ENCODE measurements around the gene NAV2. TPM values are rescaled to one million over a fixed set of nuclear protein-coding genes. Genes with fewer than 3 reads are reported as not detected.

Gene NAV2
- total RNA-seq, 1 donor from 2014 or later, result 44.8 TPM

DNA sequence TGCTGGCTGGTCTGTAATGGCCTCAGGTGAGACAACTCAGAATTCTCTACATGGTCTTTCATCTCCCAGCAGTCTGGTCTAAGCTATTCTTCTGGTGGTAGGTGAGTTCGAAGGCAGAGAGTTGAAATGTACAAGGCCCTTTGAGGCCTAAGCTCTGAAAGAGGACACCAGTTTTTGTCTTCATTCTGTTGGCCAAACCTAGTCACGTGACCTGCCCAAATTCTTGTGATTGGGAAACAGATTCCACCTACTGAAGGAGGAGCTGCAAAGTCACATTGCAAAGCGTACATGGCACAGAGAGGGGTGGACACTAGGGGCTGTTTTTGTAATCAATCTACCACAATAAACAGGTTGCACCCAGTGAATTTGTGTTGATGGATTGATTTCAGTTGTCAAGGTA is 193.5 kb downstream of the NAV2 start:
- no peak for ATAC-seq

DNA sequence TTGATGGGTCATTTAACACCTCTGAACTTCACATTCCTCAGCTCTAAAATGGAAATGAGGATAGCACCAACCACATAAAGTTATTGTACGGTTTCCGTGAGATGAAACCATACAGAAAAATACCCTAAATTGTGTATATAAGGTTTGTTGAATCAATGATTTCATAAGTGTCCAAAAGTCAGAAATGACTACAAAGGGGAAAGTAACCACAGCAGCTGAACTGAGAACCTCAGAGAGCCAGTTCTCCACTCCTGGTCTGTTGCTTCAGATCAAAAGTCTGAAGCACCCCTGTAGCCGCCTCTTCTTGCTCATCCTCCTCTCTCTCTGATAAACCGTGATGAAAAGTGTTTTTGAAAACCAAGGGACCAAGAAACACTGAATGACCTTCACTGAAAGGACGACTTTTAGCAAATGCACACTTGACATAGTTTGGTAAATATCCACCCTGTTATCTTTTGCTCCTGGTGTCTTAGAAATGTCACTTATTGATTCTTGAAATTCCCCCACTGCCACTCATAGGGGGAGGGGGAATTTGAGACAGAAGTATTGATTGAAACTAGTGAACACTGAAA is 194.5 kb downstream of the NAV2 start:
- TF ChIP-seq, protein P1, sequence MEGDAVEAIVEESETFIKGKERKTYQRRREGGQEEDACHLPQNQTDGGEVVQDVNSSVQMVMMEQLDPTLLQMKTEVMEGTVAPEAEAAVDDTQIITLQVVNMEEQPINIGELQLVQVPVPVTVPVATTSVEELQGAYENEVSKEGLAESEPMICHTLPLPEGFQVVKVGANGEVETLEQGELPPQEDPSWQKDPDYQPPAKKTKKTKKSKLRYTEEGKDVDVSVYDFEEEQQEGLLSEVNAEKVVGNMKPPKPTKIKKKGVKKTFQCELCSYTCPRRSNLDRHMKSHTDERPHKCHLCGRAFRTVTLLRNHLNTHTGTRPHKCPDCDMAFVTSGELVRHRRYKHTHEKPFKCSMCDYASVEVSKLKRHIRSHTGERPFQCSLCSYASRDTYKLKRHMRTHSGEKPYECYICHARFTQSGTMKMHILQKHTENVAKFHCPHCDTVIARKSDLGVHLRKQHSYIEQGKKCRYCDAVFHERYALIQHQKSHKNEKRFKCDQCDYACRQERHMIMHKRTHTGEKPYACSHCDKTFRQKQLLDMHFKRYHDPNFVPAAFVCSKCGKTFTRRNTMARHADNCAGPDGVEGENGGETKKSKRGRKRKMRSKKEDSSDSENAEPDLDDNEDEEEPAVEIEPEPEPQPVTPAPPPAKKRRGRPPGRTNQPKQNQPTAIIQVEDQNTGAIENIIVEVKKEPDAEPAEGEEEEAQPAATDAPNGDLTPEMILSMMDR (IDR thresholded peaks at IDR 0.05), result no peak
- intact Hi-C loops (cut with DNase I), result loop anchor here (10.0 kb wide), 1 partner anchor 342 kb away; no protein-coding TSS in a partner anchor
- H3K27ac ChIP-seq, result no peak overlapping the region
- no peak for ATAC-seq
- no peaks in the 10 kb centered on the region for H3K9me3 ChIP-seq
- no peaks in the 10 kb centered on the region for H3K27me3 ChIP-seq
- no peak overlapping the region for H3K4me3 ChIP-seq
- H3K36me3 ChIP-seq, result no peaks in the 10 kb centered on the region
- DNase-seq, result no peak
- peaks cover 4% of the 10 kb centered on the region for H3K4me1 ChIP-seq

More for the DNA sequence above, 193.5 kb downstream of the NAV2 start:
- peaks cover under 1% of the 10 kb centered on the region for H3K4me1 ChIP-seq
- TF ChIP-seq, protein P1 (IDR thresholded peaks at IDR 0.05), result no peak
- H3K27ac ChIP-seq, result no peak overlapping the region
- no peaks in the 10 kb centered on the region for H3K9me3 ChIP-seq
- H3K27me3 ChIP-seq, result no peaks in the 10 kb centered on the region
- no peaks in the 10 kb centered on the region for H3K36me3 ChIP-seq
- DNase-seq, result no peak
- no peak overlapping the region for H3K4me3 ChIP-seq
- intact Hi-C loops (cut with DNase I), result loop anchor here (10.0 kb wide), 1 partner anchor 341 kb away; no protein-coding TSS in a partner anchor

DNA sequence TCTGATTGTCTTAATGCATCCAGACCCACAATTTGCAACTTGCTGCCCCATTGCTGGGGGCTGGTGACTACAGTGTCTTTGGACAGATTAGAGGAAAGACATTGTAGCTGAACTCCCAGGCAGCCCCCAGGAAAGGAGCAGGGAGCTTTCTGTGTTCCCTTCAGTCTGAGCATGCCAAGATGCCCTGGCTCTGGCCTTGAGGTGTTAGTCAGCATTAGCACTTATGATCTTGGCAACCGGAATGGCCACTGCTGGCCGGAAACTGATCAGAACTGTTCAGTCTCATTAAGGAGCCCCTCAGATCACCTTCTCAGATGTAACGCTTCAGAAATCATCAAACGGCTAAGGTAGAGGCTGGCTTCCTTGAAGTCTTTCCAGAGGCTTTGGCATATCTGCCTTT is 195.2 kb downstream of the NAV2 start:
- no peak for ATAC-seq
- Histone ChIP-seq H3K27ac (no peak overlapping the region), H3K4me1 (peaks cover 10% of the 10 kb centered on the region), H3K4me3 (no peak overlapping the region), H3K36me3 (no peaks in the 10 kb centered on the region), H3K9me3 (no peaks in the 10 kb centered on the region), H3K27me3 (no peaks in the 10 kb centered on the region)
- intact Hi-C loops (cut with DNase I), result loop anchor here (10.0 kb wide), 1 partner anchor 343 kb away; no protein-coding TSS in a partner anchor
- TF ChIP-seq, protein P1 (IDR thresholded peaks at IDR 0.05), result no peak
- no peak for DNase-seq

DNA sequence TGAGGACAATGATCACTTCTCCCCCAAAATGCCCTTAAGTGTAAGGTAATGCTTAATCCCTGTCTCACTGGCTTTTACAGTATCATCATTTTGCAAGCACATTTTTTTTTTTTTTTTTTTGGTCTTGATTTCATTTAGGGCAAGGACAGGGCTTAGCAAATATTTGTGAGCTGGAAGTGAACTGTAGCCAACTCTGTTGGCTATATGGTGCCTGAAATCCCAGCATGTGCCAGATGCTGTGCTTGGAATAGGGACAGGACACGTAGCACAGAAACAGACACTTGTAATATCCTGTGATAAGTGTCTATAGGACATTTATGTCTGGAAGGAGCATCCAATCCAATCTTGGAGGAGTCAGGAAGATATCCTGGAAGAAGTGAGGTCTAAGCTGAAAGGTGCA is 198.3 kb downstream of the NAV2 start:
- Histone ChIP-seq H3K9me3 (no peaks in the 10 kb centered on the region), H3K4me1 (peaks cover 12% of the 10 kb centered on the region), H3K4me3 (no peak overlapping the region), H3K27ac (no peak overlapping the region), H3K36me3 (no peaks in the 10 kb centered on the region), H3K27me3 (no peaks in the 10 kb centered on the region)
- ATAC-seq (no peak), DNase-seq (no peak)
- intact Hi-C loops (cut with DNase I), result no loop called here
- TF ChIP-seq, protein P1 (IDR thresholded peaks at IDR 0.05), result no peak

DNA sequence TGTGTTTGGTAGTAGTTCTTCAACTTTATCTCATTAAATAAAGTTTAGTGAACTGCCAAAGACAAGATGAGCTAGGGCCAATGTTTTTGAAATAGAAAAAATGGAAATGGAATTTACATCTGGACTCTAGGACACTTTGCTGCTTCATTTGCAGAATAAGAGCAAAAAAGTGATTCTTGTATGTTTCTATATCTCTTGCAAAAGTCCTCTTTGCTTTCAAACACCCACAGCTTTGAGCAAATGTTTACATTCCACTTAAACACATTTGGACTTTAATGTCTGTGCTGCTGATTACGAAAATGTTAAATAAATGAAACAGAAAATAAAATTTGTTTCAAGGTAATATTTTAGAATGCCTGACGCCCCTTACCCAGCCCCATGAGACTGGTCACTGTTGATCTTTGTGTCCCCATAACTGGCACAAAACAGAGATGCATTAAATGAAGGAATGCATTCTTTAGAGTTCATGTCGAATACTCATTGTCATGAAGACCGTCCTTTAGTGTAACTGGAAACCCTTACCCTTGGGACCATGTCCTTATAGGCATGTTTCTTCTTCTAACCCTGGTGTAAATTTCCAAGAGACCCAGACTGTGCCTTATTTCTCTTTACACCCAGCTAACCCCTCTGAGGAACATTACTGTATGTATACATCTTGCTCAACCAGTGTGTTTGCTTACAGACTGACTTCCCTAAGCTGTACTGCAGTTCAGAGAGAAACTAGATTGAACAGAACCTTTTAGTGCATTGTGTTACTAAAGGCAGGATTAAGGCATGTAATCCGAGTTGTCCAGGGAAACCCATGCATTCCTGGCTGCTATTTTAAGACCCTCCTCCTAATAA is 199.7 kb downstream of the NAV2 start:
- Histone ChIP-seq H3K4me3 (no peak overlapping the region), H3K4me1 (peaks cover 12% of the 10 kb centered on the region), H3K9me3 (no peaks in the 10 kb centered on the region), H3K27me3 (no peaks in the 10 kb centered on the region), H3K36me3 (no peaks in the 10 kb centered on the region), H3K27ac (no peak overlapping the region)
- no peak for DNase-seq
- TF ChIP-seq, protein P1 (IDR thresholded peaks at IDR 0.05), result no peak
- ATAC-seq, result no peak
- intact Hi-C loops (cut with DNase I), result no loop called here

Measured in upper lobe of right lung (tissue), 1 donor.